ENCODE measurements around the gene DNAAF9.
"Not testable (repeated sequence)": the region's sequence is repeated elsewhere in the genome, so short reads cannot be mapped to it uniquely, and the experiment has no call there.

- not testable (repeated sequence) for TF ChIP-seq CTCF (IDR thresholded peaks at IDR 0.05; ENCODE audit: insufficient read depth, low read length, poor library complexity, severe bottlenecking); EZH2phosphoT487 (conservative IDR thresholded peaks at IDR 0.05; ENCODE audit: low read length)
Observed at GRCh38 chr20:3418161-3418560, 10.7 kb upstream of the DNAAF9 start.
